Type B pancreatic cell (in vitro differentiated cells): ENCODE measurements around the gene PKHD1. TPM values are rescaled to one million over a fixed set of nuclear protein-coding genes. Genes with fewer than 3 reads are reported as not detected.
A peak's percentile ranks its signal among the peaks of the same experiment; 100 is the strongest.

Source experiments
- DNase-seq: peaks from one replicate; pipeline ENCODE4 v3.0.0; 2021; ENCODE audit warnings: mixed read lengths; ENCODE audit not compliant: unreplicated experiment; ENCODE audit errors: extremely low spot score
- H3K27ac Mint-ChIP-seq: 2 replicates; pipeline ENCODE4 v1.8.0; 2021; ENCODE audit warnings: mild to moderate bottlenecking, mixed read lengths
- H3K27me3 Mint-ChIP-seq: 2 replicates; pipeline ENCODE4 v1.8.0; 2021; ENCODE audit warnings: mixed read lengths
- H3K36me3 Mint-ChIP-seq: 2 replicates; pipeline ENCODE4 v1.8.0; 2021; ENCODE audit warnings: mixed read lengths
- H3K4me1 Mint-ChIP-seq: one replicate; pipeline ENCODE4 v1.8.0; 2021; ENCODE audit warnings: mixed read lengths; ENCODE audit not compliant: unreplicated experiment
- H3K4me3 Mint-ChIP-seq: 2 replicates; pipeline ENCODE4 v1.8.0; 2021; ENCODE audit warnings: mild to moderate bottlenecking, mixed read lengths
- H3K9me3 Mint-ChIP-seq: 2 replicates; pipeline ENCODE4 v1.8.0; 2021; ENCODE audit warnings: mixed read lengths
- total RNA-seq: library from RNA; stranded (reverse); gene quantifications from 2 replicates; pipeline ENCODE4 v1.2.1, GENCODE V29; 2021; ENCODE audit warnings: low replicate concordance
- TF ChIP-seq, protein P1 (sequence below): fragments of 200-600 bp; sonication (generic); conservative IDR thresholded peaks from 2 replicates; pipeline ENCODE4 v1.5.0; 2021; ENCODE audit warnings: antibody characterized with exemption, mild to moderate bottlenecking

The PKHD1 gene
- total RNA-seq, 1 donor from 2014 or later = 0.75 TPM

GRCh38 chr6:51976374-51976773, 111.0 kb downstream of the PKHD1 start:
- H3K4me1 Mint-ChIP-seq = no peaks in the 10 kb centered on the region
- no peak for DNase-seq
- H3K27me3 Mint-ChIP-seq = peaks cover 4% of the 10 kb centered on the region
- TF ChIP-seq, protein P1, sequence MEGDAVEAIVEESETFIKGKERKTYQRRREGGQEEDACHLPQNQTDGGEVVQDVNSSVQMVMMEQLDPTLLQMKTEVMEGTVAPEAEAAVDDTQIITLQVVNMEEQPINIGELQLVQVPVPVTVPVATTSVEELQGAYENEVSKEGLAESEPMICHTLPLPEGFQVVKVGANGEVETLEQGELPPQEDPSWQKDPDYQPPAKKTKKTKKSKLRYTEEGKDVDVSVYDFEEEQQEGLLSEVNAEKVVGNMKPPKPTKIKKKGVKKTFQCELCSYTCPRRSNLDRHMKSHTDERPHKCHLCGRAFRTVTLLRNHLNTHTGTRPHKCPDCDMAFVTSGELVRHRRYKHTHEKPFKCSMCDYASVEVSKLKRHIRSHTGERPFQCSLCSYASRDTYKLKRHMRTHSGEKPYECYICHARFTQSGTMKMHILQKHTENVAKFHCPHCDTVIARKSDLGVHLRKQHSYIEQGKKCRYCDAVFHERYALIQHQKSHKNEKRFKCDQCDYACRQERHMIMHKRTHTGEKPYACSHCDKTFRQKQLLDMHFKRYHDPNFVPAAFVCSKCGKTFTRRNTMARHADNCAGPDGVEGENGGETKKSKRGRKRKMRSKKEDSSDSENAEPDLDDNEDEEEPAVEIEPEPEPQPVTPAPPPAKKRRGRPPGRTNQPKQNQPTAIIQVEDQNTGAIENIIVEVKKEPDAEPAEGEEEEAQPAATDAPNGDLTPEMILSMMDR = no peak
- H3K36me3 Mint-ChIP-seq = no peaks in the 10 kb centered on the region
- H3K27ac Mint-ChIP-seq = no peak overlapping the region
- H3K4me3 Mint-ChIP-seq = no peak overlapping the region
- peaks cover under 1% of the 10 kb centered on the region for H3K9me3 Mint-ChIP-seq

DNA sequence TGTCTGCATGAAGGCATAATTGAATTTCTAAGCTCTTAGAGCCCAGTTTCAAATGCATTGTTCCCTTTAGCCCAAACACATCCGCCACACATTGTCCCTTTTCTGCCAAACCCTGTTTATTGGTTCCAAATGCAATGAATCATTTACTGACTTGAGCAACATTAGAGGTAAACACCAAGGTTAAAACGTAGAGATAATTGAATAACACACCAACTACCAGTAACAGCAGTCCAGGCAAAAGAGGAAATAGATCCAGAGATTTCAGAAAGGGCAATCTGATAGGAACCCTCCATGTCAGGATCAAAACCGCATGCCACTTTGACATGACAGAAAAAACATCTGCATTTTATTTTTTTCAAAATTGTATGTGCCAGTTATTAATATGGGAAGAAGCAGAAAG, 114.8 kb downstream of the PKHD1 start:
- Mint-ChIP-seq H3K9me3 (peaks cover 9% of the 10 kb centered on the region), H3K4me3 (no peak overlapping the region), H3K36me3 (no peaks in the 10 kb centered on the region), H3K27ac (no peak overlapping the region), H3K4me1 (no peaks in the 10 kb centered on the region), H3K27me3 (peaks cover 4% of the 10 kb centered on the region)
- TF ChIP-seq, protein P1 = no peak
- DNase-seq = no peak

DNA sequence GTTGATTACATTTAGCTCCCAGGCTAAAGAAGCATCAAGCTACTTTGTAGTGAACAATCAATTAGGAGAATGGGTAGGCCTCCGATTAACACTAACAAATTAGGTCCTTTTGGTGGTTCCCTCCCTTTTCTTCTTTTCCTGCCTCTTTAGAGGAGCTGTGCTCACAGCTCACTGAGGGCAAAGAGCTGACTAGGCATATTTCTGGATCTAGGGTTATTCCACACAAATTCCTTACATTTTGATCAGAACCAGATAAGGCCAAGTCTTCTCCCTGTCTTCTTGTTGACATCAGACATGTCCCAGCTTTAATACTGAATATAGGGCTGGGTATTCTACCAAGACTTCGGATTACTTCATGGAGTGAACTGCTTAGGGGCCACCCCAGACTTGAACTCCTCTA, 119.1 kb downstream of the PKHD1 start:
- peaks cover 9% of the 10 kb centered on the region for H3K27me3 Mint-ChIP-seq
- TF ChIP-seq, protein P1 = no peak
- no peaks in the 10 kb centered on the region for H3K4me1 Mint-ChIP-seq
- H3K27ac Mint-ChIP-seq = no peak overlapping the region
- no peak for DNase-seq
- H3K4me3 Mint-ChIP-seq = no peak overlapping the region
- H3K36me3 Mint-ChIP-seq = no peaks in the 10 kb centered on the region
- H3K9me3 Mint-ChIP-seq = peaks cover 9% of the 10 kb centered on the region

- Mint-ChIP-seq H3K36me3 (no peaks in the 10 kb centered on the region), H3K27me3 (peaks cover 16% of the 10 kb centered on the region), H3K4me1 (no peaks in the 10 kb centered on the region), H3K4me3 (no peak overlapping the region), H3K9me3 (no peaks in the 10 kb centered on the region), H3K27ac (no peak overlapping the region)
- TF ChIP-seq, protein P1 = no peak
- no peak for DNase-seq
These were observed 122.1 kb downstream of the PKHD1 start for GRCh38 chr6:51965222-51965801.

DNA sequence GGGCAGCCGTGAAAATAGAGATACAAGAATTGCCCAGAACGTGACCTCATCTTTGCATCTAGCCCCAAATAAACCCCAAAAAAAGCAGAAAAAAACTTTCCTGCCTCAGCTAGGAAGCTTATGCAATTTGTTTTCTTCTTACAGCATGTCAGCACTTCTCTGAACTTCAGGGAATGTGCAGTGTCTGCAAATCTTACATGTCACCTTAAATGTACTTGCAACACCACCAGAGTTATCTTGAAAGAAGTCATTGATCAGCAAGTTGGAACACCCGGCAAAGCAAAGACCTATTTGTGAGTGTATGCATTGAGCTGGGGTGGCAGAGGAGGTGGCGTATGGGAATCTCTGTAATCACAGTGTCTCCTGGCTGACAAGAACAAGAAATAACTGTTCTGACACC, 123.4 kb downstream of the PKHD1 start:
- H3K4me1 Mint-ChIP-seq = peaks cover 3% of the 10 kb centered on the region
- no peak for DNase-seq
- peak overlapping the region; percentile 50 for H3K27ac Mint-ChIP-seq
- H3K9me3 Mint-ChIP-seq = no peaks in the 10 kb centered on the region
- H3K36me3 Mint-ChIP-seq = no peaks in the 10 kb centered on the region
- TF ChIP-seq, protein P1 = no peak
- H3K4me3 Mint-ChIP-seq = no peak overlapping the region
- peaks cover 20% of the 10 kb centered on the region for H3K27me3 Mint-ChIP-seq

DNA sequence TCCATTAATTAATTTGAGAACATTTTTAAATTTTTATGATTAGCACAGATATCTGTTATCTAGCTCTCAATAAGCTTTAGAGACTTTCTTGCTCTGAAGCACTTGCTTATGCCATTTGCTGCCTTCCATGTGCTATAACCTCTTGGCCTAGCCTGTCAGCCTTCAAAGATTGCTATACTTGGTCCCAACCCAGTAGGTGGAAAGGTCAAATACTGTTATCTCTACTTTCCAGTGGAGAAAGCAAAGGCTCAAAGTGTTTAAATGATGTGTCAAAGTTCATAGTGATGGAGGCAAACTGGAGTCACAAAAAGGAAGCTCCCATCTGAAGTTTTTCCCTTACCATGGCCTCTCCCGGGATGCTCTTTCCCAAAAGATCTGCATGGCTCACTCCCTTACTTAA, 125.1 kb downstream of the PKHD1 start:
- DNase-seq = no peak
- TF ChIP-seq, protein P1 = no peak
- Mint-ChIP-seq H3K4me1 (peaks cover 3% of the 10 kb centered on the region), H3K4me3 (no peak overlapping the region), H3K27me3 (peaks cover 20% of the 10 kb centered on the region), H3K36me3 (no peaks in the 10 kb centered on the region), H3K27ac (no peak overlapping the region), H3K9me3 (no peaks in the 10 kb centered on the region)
